ENCODE results near the gene AKIRIN2.

Gene AKIRIN2

DNA sequence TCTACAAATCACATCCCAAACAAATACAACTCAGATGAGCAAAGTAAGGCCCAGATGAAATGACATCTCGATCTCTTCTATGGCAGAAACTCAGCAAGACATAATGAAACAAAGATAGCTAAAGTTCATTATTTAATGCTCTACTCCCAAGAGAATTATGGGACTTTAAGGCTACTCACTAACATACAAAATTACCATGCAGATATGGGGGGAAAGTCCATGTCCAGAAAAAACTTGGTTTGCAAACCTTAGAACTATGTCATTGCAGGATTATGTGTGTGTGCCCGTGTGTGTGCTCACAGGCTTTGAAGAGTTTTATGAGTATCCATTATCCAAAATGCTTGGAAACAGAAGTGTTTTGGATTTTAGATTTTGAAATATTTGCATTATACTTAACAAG lies 34.0 kb downstream of the AKIRIN2 start:
- TF ChIP-seq, protein P1, sequence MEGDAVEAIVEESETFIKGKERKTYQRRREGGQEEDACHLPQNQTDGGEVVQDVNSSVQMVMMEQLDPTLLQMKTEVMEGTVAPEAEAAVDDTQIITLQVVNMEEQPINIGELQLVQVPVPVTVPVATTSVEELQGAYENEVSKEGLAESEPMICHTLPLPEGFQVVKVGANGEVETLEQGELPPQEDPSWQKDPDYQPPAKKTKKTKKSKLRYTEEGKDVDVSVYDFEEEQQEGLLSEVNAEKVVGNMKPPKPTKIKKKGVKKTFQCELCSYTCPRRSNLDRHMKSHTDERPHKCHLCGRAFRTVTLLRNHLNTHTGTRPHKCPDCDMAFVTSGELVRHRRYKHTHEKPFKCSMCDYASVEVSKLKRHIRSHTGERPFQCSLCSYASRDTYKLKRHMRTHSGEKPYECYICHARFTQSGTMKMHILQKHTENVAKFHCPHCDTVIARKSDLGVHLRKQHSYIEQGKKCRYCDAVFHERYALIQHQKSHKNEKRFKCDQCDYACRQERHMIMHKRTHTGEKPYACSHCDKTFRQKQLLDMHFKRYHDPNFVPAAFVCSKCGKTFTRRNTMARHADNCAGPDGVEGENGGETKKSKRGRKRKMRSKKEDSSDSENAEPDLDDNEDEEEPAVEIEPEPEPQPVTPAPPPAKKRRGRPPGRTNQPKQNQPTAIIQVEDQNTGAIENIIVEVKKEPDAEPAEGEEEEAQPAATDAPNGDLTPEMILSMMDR (conservative IDR thresholded peaks at IDR 0.05; ENCODE audit: low read depth, low read length): no peak
- DNase-seq (ENCODE audit: low read depth): no peak
- H3K4me3 ChIP-seq (ENCODE audit: low read length): no peak overlapping the region

DNA sequence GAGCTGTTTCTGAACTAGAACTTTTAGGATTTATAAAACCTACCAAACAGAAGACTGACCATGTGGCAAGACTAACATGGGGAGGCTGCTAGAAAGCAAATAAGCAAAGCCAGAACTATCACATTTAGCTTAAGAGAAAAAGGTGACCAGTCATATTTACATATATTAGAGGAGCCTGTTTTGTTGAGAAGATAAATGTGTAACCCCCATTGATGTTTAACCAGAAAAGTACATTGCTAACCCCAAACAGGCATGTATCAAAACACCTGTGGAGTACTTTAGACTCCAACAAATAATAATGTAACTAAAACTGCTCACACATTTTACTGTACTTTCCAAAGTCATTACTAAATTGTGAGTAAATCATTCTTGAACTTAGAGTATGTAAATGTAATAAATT lies 35.0 kb downstream of the AKIRIN2 start:
- H3K4me3 ChIP-seq (ENCODE audit: low read length): no peak overlapping the region
- TF ChIP-seq, protein P1 (conservative IDR thresholded peaks at IDR 0.05; ENCODE audit: low read depth, low read length): no peak
- no peak for DNase-seq (ENCODE audit: low read depth)

DNA sequence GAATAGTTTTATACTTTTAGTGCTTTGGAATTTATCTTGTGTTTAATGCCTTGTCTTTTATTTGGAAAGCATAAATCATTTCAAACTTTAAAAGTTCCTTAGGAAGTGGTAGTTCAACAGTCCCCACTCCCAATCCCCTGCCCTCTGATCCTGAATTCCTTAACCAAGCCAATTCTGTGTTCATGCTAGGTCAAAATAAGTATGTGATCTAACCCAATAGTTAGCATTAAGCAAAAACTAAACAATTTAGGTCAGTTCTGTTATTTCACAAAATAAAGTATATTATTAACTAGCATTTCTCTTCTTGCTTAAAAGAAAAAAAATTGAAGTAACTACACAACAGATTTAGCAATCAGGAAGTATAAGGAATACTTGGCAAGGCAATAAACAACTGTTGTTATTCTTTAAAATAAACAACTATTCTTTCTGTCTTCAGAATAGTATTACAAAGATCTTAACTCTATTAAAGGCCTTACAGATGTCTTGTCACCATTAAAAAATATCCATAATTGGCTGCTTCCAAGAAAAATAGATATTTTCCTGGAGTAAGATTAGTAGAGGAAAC lies 37.0 kb downstream of the AKIRIN2 start:
- no peak overlapping the region for H3K4me3 ChIP-seq (ENCODE audit: low read length)
- TF ChIP-seq, protein P1 (conservative IDR thresholded peaks at IDR 0.05; ENCODE audit: low read depth, low read length): no peak
- DNase-seq (ENCODE audit: low read depth): no peak

DNA sequence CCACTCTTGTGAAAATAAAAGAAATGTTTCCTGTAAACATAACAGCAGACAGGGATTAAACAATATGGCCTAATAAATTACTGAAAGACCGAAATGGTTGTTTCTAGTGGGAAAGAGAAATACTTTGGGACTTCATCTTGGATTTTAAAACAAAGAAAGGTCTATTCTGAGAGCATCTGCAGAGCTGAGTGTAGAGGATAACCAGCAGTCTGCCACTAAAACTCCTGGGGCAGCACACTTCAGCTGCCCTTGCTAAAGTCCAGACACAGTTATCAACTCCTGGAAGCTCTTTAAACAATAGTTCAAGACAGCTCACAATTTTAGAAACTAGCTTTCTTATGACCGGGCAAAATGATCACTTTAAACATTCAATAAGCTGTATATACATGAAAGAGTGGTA lies 38.6 kb downstream of the AKIRIN2 start:
- no peak for DNase-seq (ENCODE audit: low read depth)
- TF ChIP-seq, protein P1 (conservative IDR thresholded peaks at IDR 0.05; ENCODE audit: low read depth, low read length): no peak
- no peak overlapping the region for H3K4me3 ChIP-seq (ENCODE audit: low read length)

DNA sequence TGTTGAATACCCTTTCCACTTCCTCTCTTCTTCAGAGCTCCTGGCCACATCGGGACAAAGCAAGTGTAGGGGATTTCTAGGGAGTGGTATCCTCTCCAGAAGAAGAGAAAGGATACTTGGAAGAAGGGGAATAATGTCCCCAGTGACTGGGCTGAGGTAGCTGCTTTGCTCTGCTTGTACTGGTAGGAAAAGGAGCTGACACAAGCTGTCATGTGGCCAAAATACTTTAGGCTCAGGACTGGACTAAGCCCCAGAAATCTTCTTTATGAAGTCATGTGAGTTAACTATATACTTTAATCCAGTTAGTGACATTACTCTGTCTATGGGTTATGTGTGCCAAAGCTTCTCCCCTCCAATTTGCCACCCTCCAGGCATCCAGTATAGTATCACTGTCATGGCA lies 40.5 kb downstream of the AKIRIN2 start:
- TF ChIP-seq, protein P1 (conservative IDR thresholded peaks at IDR 0.05; ENCODE audit: low read depth, low read length): no peak
- H3K4me3 ChIP-seq (ENCODE audit: low read length): no peak overlapping the region
- DNase-seq (ENCODE audit: low read depth): no peak

DNA sequence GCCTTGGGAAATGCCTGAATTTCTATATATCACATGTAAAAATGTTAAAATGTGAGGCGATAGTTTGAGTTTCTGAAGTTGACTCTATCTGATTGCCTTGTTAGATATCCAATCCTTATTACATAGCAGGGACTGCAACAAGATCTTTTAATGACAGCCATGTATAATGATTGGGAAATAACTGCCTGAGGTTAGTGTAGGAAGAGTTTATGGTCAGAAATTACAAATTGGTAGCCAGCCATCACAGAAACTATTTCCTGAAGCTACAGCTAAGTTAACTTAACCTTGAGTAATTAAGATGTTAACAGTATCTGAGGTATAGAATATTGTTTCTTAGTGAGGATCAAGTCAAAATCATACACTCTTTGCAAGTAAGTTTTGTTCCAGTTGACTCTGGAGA lies 41.0 kb downstream of the AKIRIN2 start:
- TF ChIP-seq, protein P1 (conservative IDR thresholded peaks at IDR 0.05; ENCODE audit: low read depth, low read length): no peak
- no peak overlapping the region for H3K4me3 ChIP-seq (ENCODE audit: low read length)
- no peak for DNase-seq (ENCODE audit: low read depth)

DNA sequence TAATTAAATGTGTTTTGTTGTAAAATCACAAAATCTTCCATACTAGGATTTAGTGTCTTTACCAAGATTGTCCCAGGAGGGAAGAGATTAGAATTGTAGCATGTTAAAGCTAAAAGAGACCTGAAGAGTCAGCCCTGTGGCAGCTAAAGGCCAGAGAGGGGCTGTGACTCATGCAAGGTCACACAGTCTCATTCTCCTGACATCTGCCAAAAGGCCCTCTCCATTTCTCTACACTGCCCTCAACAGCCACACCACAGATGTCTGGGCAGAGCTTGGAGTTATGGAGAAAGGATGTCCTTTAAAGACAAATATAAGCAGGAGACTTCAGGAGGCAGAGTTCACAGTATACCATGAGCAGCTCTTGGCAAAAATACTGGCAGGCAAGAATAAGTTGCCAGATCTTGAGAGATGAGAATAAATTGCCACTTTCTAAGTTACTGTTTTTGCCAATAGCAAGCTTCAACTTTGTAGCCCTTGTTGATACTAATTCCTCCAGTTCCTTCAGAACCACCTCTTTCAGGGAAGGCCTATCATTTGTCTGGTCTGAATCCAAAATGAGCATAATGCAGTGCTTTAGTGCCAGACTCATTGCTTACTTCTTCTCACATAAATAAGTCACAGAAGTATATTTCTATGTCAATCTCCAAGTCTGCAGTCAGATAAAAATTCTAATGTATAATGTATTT lies 41.7 kb downstream of the AKIRIN2 start:
- TF ChIP-seq, protein P1 (conservative IDR thresholded peaks at IDR 0.05; ENCODE audit: low read depth, low read length): no peak
- no peak for DNase-seq (ENCODE audit: low read depth)

More for the DNA sequence above, 41.7 kb downstream of the AKIRIN2 start:
- H3K4me3 ChIP-seq (ENCODE audit: low read length): no peak overlapping the region

Measured in retinal pigment epithelial cell (primary cell).